Lower leg skin (tissue), 3 donors: ENCODE data around the gene EXOC1.

Experiments
- CTCF ChIP-seq, 3 donors: fragments of 450-650 bp; IDR thresholded peaks; one replicate each; pipeline ENCODE4 v1.5.1; 2016; ENCODE audit warnings: antibody characterized with exemption in 3 of 3, mild to moderate bottlenecking in 3 of 3, moderate library complexity in 2 of 3
- POLR2A ChIP-seq, 2 donors: fragments of 450-650 bp; IDR thresholded peaks; one replicate each; pipeline ENCODE4 v1.6.1; 2016 to 2017; ENCODE audit warnings: antibody characterized with exemption in 2 of 2, mild to moderate bottlenecking in 1 of 2, moderate library complexity in 1 of 2

DNA sequence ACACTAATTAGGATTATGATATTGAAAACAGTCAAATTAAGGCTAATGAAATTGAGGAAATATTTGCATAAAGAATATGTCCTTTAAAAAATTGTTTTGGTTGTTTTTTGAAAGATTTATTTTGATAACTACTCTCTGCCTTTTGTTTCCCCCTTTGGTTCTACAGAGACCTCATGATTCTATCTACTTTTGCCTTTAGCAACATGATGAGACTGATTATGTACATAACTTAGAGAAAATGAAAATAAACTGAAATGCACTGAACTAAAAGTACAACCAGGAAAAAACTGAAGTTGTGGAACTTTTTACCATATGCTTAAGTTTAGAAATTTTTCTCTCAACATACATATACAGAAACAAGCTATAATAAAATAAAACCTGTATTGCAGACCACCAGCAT lies 21.4 kb downstream of the EXOC1 start:
- TF ChIP-seq CTCF (IDR thresholded peaks at IDR 0.05) (no peak), POLR2A (IDR thresholded peaks at IDR 0.05) (no peak)
